Osteocyte (in vitro differentiated cells): ENCODE results near the gene ADAM30. TPM values are rescaled to one million over a fixed set of nuclear protein-coding genes. Genes with fewer than 3 reads are reported as not detected.
A peak's percentile ranks its signal among the peaks of the same experiment; 100 is the strongest.

Experiments used
- DNase-seq: peaks from one replicate; pipeline ENCODE4 v3.0.0; 2021; ENCODE audit warnings: mixed read lengths; ENCODE audit not compliant: unreplicated experiment; ENCODE audit errors: extremely low spot score
- H3K27ac Mint-ChIP-seq: one replicate; pipeline ENCODE4 v1.8.0; 2021; ENCODE audit warnings: mild to moderate bottlenecking, mixed read lengths; ENCODE audit not compliant: unreplicated experiment
- H3K27me3 Mint-ChIP-seq: one replicate; pipeline ENCODE4 v1.8.0; 2021; ENCODE audit warnings: mixed read lengths; ENCODE audit not compliant: unreplicated experiment
- H3K36me3 Mint-ChIP-seq: one replicate; pipeline ENCODE4 v1.8.0; 2021; ENCODE audit warnings: mixed read lengths; ENCODE audit not compliant: unreplicated experiment
- H3K4me1 Mint-ChIP-seq: one replicate; pipeline ENCODE4 v1.8.0; 2021; ENCODE audit warnings: mixed read lengths; ENCODE audit not compliant: unreplicated experiment
- H3K4me3 Mint-ChIP-seq: one replicate; pipeline ENCODE4 v1.8.0; 2021; ENCODE audit warnings: mild to moderate bottlenecking, moderate library complexity, mixed read lengths; ENCODE audit not compliant: unreplicated experiment
- H3K9me3 Mint-ChIP-seq: one replicate; pipeline ENCODE4 v1.8.0; 2021; ENCODE audit warnings: mixed read lengths; ENCODE audit not compliant: unreplicated experiment
- total RNA-seq: library from RNA; stranded (reverse); gene quantifications from 2 replicates; pipeline ENCODE4 v1.2.1, GENCODE V29; 2021
- TF ChIP-seq, protein P1 (sequence below): fragments of 200-600 bp; sonication (generic); IDR thresholded peaks from 2 replicates; pipeline ENCODE4 v1.5.0; 2021; ENCODE audit warnings: antibody characterized with exemption, mild to moderate bottlenecking, moderate library complexity

ADAM30 gene
- total RNA-seq, 1 donor from 2014 or later, result not detected

DNA sequence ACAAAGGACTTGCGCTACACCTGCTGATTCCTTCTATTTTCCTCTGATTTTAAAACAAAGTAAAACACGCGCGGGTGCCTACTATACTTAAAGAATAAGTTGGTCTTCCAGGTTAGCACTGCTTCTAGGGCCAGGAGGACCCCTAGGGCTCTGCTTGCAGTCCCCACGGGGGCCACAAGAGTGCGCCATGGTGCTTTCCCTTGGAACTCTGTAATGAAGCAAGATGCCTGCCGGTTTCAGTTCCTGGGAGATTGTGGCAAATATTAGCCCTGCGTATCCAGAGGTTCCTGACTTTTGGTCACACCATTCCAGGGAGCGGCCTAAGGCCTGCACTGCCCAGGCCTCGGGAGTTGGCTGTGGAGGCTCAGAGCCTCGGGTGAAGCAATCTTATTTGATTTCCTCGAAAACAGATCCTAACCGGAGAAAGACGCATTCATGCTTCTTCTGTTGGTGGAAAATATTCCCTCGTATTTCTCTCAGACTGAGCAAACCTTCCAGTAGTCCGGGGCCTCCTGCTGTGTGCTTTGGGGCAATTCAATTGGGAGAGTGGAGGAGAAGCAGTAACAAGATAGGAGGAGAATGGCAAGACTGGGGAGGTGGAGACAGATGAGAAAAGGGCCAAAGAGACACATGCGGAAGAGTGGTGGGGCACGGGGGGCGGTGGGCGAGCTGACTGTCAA lies 25.3 kb downstream of the ADAM30 start:
- DNase-seq, result peak; percentile 95

DNA sequence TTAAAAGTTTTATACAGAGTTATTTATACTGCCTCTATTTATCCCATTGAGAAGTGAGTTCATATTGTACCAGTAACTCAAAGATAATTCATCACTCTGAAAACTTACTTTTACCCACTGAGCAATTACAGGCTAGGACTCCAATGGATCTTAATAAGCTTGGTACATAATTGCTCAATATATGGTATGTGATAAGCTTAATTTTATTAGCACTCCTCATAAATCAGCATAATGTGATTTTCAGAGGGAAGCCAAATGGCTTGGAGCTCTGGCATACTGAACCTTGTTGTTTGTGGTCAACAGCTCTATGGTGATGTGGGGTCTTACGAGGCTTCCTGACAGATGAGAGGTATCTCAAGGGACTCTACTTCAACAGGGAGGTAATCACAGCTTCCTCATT lies 26.3 kb downstream of the ADAM30 start:
- H3K36me3 Mint-ChIP-seq, result no peaks in the 10 kb centered on the region
- H3K4me3 Mint-ChIP-seq, result no peak overlapping the region
- TF ChIP-seq, protein P1, sequence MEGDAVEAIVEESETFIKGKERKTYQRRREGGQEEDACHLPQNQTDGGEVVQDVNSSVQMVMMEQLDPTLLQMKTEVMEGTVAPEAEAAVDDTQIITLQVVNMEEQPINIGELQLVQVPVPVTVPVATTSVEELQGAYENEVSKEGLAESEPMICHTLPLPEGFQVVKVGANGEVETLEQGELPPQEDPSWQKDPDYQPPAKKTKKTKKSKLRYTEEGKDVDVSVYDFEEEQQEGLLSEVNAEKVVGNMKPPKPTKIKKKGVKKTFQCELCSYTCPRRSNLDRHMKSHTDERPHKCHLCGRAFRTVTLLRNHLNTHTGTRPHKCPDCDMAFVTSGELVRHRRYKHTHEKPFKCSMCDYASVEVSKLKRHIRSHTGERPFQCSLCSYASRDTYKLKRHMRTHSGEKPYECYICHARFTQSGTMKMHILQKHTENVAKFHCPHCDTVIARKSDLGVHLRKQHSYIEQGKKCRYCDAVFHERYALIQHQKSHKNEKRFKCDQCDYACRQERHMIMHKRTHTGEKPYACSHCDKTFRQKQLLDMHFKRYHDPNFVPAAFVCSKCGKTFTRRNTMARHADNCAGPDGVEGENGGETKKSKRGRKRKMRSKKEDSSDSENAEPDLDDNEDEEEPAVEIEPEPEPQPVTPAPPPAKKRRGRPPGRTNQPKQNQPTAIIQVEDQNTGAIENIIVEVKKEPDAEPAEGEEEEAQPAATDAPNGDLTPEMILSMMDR, result no peak
- H3K9me3 Mint-ChIP-seq, result no peaks in the 10 kb centered on the region
- H3K4me1 Mint-ChIP-seq, result peaks cover 17% of the 10 kb centered on the region
- peaks cover 9% of the 10 kb centered on the region for H3K27me3 Mint-ChIP-seq
- H3K27ac Mint-ChIP-seq, result no peak overlapping the region
- no peak for DNase-seq

More for the DNA sequence above, 25.3 kb downstream of the ADAM30 start:
- TF ChIP-seq, protein P1, result peak; percentile 97
- peaks cover 12% of the 10 kb centered on the region for H3K4me1 Mint-ChIP-seq
- peaks cover 2% of the 10 kb centered on the region for H3K27me3 Mint-ChIP-seq
- H3K36me3 Mint-ChIP-seq, result no peaks in the 10 kb centered on the region
- peak overlapping the region; percentile 43 for H3K4me3 Mint-ChIP-seq
- peak overlapping the region; percentile 39 for H3K27ac Mint-ChIP-seq
- no peaks in the 10 kb centered on the region for H3K9me3 Mint-ChIP-seq

DNA sequence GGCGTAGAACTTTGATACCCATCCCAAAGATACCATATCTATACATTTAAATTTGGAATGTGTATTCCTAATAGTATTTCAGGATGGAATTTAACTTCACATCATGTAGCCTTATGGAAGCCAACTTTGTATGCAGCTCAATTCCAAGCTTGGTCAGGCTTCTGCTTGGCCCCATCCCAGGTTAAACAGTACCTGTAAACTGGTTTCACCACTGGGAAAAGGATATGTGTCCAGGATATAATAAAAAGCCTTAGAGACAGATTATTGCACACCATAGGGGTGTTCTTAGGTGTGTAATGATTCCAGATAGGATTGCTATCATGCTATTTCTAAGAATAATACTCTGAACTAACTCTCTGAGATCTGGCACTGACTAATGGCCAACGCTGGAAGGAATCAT lies 28.1 kb downstream of the ADAM30 start:
- Mint-ChIP-seq H3K9me3 (no peaks in the 10 kb centered on the region), H3K4me1 (peaks cover 9% of the 10 kb centered on the region), H3K27me3 (peaks cover 12% of the 10 kb centered on the region), H3K36me3 (no peaks in the 10 kb centered on the region), H3K27ac (no peak overlapping the region), H3K4me3 (no peak overlapping the region)
- TF ChIP-seq, protein P1, result no peak
- no peak for DNase-seq

DNA sequence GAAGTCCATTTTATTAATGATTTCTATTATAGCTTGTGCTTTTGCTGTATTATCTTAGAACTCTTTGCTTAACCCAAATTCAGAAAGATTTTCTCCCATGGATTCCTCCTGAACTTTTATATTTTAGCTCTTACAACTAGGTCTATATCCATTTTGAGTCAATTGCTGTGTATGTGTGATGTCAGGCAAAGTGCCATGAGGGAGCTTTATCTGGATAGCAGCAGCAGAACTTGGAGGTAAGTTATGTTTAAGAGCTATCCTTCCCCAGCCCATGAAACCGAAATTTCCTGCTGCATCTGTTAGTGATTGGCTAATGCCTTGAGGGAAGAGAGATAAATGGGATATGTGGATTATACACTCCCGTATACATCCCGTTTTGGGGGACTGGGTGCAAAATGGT lies 29.9 kb downstream of the ADAM30 start:
- Mint-ChIP-seq H3K36me3 (no peaks in the 10 kb centered on the region), H3K9me3 (no peaks in the 10 kb centered on the region), H3K4me1 (peaks cover 11% of the 10 kb centered on the region), H3K4me3 (no peak overlapping the region), H3K27ac (no peak overlapping the region), H3K27me3 (peaks cover 12% of the 10 kb centered on the region)
- TF ChIP-seq, protein P1, result no peak
- no peak for DNase-seq

DNA sequence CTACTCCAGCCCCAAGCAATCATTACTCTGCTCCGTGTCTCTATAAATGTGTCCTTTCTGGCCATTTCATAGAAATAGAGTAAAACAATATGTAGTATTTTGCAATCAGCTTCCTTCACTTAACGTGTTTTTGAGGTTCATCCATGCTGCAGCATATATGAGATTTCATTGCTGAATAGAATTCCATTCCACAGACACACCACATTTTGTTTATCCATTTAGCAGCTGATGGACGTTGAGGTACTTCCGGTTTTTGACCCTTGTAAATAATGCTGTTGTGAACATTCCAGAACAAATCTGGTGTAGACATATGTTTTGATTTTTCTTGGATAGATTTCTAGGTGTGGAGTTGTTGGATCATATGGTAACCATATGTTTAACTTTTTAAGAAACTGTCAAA lies 30.7 kb downstream of the ADAM30 start:
- DNase-seq, result no peak
- TF ChIP-seq, protein P1, result no peak
- peaks cover 12% of the 10 kb centered on the region for H3K27me3 Mint-ChIP-seq
- peaks cover 7% of the 10 kb centered on the region for H3K4me1 Mint-ChIP-seq
- no peaks in the 10 kb centered on the region for H3K36me3 Mint-ChIP-seq
- H3K4me3 Mint-ChIP-seq, result no peak overlapping the region
- H3K27ac Mint-ChIP-seq, result no peak overlapping the region
- H3K9me3 Mint-ChIP-seq, result no peaks in the 10 kb centered on the region
